Activated T-cell treated with anti-CD3 and anti-CD28 coated beads, Interleukin-2, amount 50 U/mL, for 72 hours (primary cell): ENCODE data around the gene CHST11. TPM values are rescaled to one million over a fixed set of nuclear protein-coding genes. Genes with fewer than 3 reads are reported as not detected.

ENCODE experiments used
- ATAC-seq, 2 donors: fragments of 150-1000 bp; cut with Tn5 transposase; replicated peaks in 1 of 2; 2 replicates each; pipeline ENCODE4 v1.10.0; 2021; ENCODE audit warnings: moderate library complexity in 2 of 2, mild to moderate bottlenecking in 1 of 2
- DNase-seq, 2 donors: peaks; one replicate each; pipeline ENCODE4 v3.0.0; 2021 to 2022; ENCODE audit warnings: mixed read lengths in 1 of 2
- H3K27ac Mint-ChIP-seq: one replicate; pipeline ENCODE4 v1.8.0; 2022; ENCODE audit warnings: mild to moderate bottlenecking, moderate library complexity, mixed read lengths
- H3K27me3 Mint-ChIP-seq: one replicate; pipeline ENCODE4 v1.8.0; 2022; ENCODE audit warnings: low read depth, mixed read lengths
- H3K36me3 Mint-ChIP-seq, 2 donors: one replicate each; pipeline ENCODE4 v1.8.0; 2022; ENCODE audit warnings: mixed read lengths in 2 of 2, mild to moderate bottlenecking in 1 of 2; ENCODE audit not compliant: insufficient read depth in 2 of 2
- H3K4me1 Mint-ChIP-seq: one replicate; pipeline ENCODE4 v1.8.0; 2022; ENCODE audit warnings: low read depth, mixed read lengths
- H3K4me3 Mint-ChIP-seq, 2 donors: one replicate each; pipeline ENCODE4 v1.8.0; 2022; ENCODE audit warnings: mild to moderate bottlenecking in 2 of 2, mixed read lengths in 2 of 2, moderate library complexity in 2 of 2
- H3K9me3 Mint-ChIP-seq, 2 donors: one replicate each; pipeline ENCODE4 v1.8.0; 2022; ENCODE audit warnings: mixed read lengths in 2 of 2
- total RNA-seq, 2 donors: library from RNA; stranded (reverse); gene quantifications; one replicate each; pipeline ENCODE4 v1.2.3, GENCODE V29; 2022

Gene CHST11
- total RNA-seq, 2 donors from 2014 or later, result 47.2 to 57.7 TPM

DNA sequence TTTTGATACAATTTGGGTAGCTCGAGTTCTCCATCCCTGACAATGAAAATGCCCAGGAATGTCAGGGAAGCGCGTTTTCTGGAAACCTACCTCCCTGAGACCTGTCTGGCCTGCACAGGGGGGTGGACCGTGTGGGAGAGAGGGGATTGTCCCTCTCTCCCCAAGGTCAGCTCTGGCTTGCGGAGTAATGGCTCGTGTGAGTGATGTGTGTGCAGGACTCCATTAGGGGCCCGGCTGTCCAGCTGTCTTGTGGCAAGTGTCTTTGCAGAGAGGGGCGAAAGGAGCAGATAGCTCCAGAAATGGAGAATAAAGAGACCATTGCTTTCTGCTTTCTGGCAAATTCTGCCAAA is 215.3 kb downstream of the CHST11 start:
- H3K4me1 Mint-ChIP-seq, result peaks cover 55% of the 10 kb centered on the region
- DNase-seq (no peak), ATAC-seq (peak in 1 of 2 donors; percentile 0)
- H3K36me3 Mint-ChIP-seq, result no peaks in the 10 kb centered on the region
- peak overlapping the region; percentile 94 for H3K27ac Mint-ChIP-seq
- no peaks in the 10 kb centered on the region for H3K27me3 Mint-ChIP-seq
- no peaks in the 10 kb centered on the region for H3K9me3 Mint-ChIP-seq
- H3K4me3 Mint-ChIP-seq, result peak overlapping the region; percentile 68 to 81

DNA sequence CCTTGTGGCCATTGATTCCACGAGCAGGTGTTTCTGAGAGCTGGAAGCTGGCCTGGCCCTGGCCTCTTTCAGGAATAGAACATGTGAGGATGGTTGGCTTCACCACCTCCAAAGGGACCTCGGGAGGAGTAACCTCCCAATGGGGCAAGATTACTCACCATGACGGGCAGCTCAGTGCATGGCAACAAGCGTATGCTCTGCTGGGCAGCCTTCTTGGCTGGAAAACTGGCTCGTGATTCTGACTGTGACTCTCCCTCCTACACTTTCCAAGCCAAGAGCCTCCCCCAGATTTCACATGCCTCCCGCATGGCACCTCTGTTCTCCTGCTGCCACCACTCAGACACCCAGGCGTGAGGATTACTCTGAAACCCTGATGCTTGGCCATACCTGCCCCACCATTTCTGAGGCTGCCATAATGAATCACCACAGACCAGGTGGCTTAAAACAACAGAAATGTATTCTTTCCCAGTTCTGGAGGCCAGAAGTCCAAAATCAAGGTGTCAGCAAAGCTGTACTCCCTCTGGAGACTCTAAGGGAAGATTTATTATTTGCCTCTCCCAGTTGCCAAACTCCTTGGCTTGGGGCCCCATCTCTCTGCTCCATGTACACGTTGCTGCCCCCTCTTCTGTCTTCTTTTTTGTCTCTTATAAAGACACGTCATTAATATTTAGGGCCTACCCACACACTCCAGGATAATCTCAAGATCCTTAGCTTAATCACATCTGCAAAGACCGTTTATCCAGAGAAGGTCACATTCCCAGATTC is 215.9 kb downstream of the CHST11 start:
- H3K36me3 Mint-ChIP-seq, result no peaks in the 10 kb centered on the region
- H3K4me3 Mint-ChIP-seq, result peak overlapping the region in 1 of 2 donors; percentile 57
- H3K27me3 Mint-ChIP-seq, result no peaks in the 10 kb centered on the region
- H3K4me1 Mint-ChIP-seq, result peaks cover 55% of the 10 kb centered on the region
- no peak for ATAC-seq
- peak overlapping the region; percentile 83 for H3K27ac Mint-ChIP-seq
- H3K9me3 Mint-ChIP-seq, result no peaks in the 10 kb centered on the region
- DNase-seq, result no peak

DNA sequence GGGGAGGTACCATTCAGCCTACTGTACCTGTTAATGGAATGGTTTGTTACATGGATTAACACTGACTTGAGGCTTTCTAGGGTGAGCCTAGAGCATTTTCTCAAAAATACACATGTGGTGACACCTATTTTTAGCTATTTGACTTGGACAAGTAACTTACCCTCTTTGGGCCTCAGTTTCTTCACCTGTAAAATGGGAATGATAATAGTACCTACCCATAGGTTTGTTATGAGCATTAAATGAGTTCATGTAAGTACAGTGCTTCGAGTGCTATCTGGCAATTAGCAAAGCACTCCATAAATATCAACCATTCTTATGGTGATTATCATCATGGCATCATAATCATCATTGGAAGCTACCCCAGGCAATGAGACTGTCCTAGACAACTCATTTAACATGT is 216.5 kb downstream of the CHST11 start:
- Mint-ChIP-seq H3K4me3 (no peak overlapping the region), H3K27me3 (no peaks in the 10 kb centered on the region), H3K9me3 (no peaks in the 10 kb centered on the region), H3K27ac (peak overlapping the region; percentile 83), H3K36me3 (no peaks in the 10 kb centered on the region), H3K4me1 (peaks cover 55% of the 10 kb centered on the region)
- DNase-seq (no peak), ATAC-seq (no peak)

DNA sequence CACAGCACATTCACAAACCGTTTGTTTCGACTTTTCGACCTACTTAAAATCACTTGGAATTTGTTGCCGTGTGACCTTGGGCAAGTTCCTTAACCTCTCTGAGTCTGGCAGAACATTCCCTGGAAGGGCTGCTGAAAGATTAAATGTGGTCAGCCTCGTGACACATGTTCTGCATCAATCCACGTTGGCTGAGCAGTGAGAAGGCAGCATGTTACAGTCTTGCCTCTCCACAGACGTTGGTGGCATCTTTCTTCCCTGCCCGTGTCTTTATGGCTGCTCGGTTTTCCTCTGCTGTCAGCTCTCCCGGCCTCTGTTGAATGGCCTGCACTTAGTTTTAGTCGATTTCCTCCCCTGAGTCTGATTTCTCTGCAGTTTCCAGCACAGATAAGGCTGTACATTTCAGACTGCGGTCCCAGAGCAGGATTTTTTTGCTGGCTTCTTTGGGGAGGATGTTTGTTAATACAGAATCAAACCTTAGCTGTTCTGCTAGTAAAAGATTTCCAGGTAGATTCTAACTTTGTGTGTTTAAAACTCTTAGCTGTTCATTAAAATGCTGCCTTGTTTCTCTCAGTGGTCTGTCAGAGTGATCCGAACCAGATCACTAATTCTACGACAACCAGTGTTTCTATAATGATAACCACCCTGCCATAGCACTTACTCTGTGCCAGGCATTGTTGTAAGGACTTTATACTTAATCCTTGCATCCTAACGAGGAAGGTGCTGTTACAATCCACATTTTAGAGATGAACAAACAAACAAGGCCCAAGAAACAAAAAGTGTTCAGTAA is 217.1 kb downstream of the CHST11 start:
- Mint-ChIP-seq H3K36me3 (no peaks in the 10 kb centered on the region), H3K4me3 (no peak overlapping the region), H3K9me3 (no peaks in the 10 kb centered on the region), H3K4me1 (peaks cover 54% of the 10 kb centered on the region), H3K27ac (peak overlapping the region; percentile 72), H3K27me3 (no peaks in the 10 kb centered on the region)
- DNase-seq (no peak), ATAC-seq (no peak)

DNA sequence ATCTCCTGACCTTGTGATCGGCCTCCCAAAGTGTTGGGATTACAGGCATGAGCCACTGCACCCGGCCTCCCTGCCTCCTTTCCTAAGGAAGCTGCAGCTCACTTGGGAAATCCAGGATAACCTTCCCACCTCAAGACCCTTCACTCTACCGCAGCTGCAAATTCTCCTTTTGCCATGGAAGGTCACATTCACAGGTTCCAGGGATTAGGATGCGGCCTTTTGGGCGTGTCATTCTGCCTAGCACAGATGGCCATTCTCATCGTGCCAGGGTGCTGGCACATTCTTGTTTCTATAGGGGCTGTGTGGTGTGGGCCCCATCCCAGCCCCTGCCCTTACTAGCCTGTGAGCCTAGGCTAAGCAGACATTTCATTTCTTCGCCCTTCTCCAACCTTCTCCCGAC is 219.9 kb downstream of the CHST11 start:
- Mint-ChIP-seq H3K4me1 (peaks cover 54% of the 10 kb centered on the region), H3K27ac (no peak overlapping the region)
- ATAC-seq, result no peak

DNA sequence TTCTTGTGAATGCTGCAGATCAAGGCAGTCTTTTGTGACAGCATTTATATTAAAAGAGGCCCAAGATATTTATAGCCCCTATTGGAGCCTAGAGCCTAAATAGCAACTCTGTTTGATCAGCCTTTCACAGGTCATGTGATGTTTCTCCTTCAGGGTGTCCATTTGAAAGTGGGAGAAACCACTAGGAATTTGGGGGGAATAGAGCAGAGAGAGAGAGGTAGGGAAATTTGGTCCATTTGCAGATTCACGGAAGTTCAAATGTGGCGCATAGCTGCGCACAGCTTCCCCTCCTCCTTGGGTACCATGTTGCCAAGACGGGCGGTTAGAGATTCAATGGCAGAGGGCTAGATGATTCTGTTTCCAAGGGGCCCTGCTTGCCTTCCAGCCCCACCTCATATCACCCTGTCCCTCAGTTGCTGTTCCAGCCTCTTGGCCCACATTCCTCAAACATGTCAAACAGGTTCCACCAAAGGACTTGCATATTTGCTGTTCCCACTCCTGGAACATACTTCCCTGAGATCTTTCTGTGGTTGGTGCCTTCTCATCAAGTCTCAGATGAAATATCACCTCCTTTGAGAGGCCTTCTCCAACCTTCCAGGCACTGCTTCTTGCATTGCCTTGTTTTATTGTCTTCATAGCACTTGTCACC is 220.8 kb downstream of the CHST11 start:
- peaks cover 54% of the 10 kb centered on the region for H3K4me1 Mint-ChIP-seq
- H3K27me3 Mint-ChIP-seq, result no peaks in the 10 kb centered on the region
- H3K36me3 Mint-ChIP-seq, result peaks cover 0 to 1% of the 10 kb centered on the region in 2 donors
- no peaks in the 10 kb centered on the region for H3K9me3 Mint-ChIP-seq
- peak overlapping the region; percentile 62 for H3K27ac Mint-ChIP-seq
- no peak for ATAC-seq
- DNase-seq, result no peak
- H3K4me3 Mint-ChIP-seq, result no peak overlapping the region

More for the DNA sequence above, 219.9 kb downstream of the CHST11 start:
- Mint-ChIP-seq H3K27me3 (no peaks in the 10 kb centered on the region), H3K36me3 (peaks cover 0 to 1% of the 10 kb centered on the region in 2 donors), H3K9me3 (no peaks in the 10 kb centered on the region), H3K4me3 (no peak overlapping the region)
- DNase-seq, result no peak

DNA sequence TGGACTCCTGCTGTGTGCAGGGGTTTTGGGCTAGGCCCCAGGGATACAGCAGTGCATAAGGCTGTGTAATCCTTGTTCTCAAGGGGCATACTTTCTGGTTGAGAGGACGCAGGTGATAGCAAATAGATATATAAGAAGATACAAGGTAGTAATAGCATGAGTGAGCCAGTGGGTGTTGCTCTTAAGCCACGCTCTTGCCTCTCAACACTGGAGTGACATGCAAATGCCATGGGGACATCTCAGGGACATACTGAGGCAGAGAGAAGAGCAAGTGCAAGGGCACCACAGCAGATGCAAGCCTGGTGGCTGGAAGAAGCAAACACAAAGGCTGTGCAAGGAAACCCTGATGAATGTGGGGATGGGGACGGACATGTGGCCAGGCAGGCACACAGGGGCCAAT is 223.3 kb downstream of the CHST11 start:
- H3K27ac Mint-ChIP-seq, result peak overlapping the region; percentile 47
- peak; percentile 44 to 49 for DNase-seq
- peaks cover 1 to 5% of the 10 kb centered on the region in 2 donors for H3K36me3 Mint-ChIP-seq
- H3K4me1 Mint-ChIP-seq, result peaks cover 57% of the 10 kb centered on the region
- peak overlapping the region; percentile 41 to 54 for H3K4me3 Mint-ChIP-seq
- H3K27me3 Mint-ChIP-seq, result no peaks in the 10 kb centered on the region
- peak; percentile 49 to 59 for ATAC-seq
- H3K9me3 Mint-ChIP-seq, result peaks cover 2 to 4% of the 10 kb centered on the region in 2 donors

DNA sequence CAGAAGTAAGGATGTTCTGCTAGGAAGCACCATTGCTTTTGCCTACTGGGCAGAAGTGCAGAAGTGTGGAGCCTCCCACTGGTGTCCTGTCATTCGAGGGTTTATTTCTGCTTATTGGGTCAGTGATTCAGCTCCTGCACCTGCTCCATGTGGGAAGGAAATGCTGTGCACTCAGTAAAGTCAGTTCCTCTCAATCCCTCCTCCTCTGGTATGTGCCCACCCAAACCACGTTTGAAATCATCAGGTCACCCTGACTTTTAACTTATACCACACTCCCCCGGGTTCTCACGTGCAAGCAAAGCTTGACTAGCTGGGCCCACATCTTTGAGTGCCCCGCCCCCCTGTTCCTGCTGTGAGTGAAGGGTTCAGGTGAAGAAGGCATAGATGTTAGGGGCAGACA is 223.7 kb downstream of the CHST11 start:
- no peaks in the 10 kb centered on the region for H3K27me3 Mint-ChIP-seq
- DNase-seq, result peak; percentile 47 to 53

DNA sequence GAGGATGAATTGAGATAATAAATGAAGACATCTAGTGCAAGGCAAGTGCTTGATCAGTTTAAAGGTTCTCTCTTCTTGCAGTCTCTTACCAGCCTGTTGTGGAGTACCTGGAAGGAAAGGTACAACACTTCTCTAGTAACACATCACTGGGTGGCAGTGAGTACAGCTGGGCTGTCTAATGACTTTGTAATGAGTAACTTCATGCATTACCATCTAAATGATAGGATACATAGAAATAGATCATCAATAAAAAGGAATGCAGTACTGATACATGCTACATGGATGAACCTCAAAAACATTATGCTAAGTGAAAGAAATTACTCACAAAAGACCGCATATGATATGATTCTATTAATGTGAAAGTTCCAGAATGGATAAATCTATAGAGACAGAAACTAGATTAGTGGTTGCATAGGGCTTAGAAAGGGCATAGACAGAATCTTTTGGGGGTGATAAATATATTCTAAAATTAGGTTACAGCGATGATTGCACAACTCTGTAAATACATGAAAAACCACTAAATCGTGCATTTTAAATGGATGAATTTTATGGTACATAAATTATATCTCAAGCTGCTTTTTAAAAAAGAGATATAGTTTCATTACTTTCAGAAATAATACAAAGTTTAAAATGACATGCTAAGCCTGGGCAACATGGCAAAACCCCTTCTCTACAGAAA is 224.4 kb downstream of the CHST11 start:
- no peaks in the 10 kb centered on the region for H3K27me3 Mint-ChIP-seq
- peaks cover 68% of the 10 kb centered on the region for H3K4me1 Mint-ChIP-seq
- peaks cover 2 to 4% of the 10 kb centered on the region in 2 donors for H3K9me3 Mint-ChIP-seq
- no peak for DNase-seq
- H3K27ac Mint-ChIP-seq, result peak overlapping the region; percentile 83
- peak; percentile 43 to 46 for ATAC-seq
- peaks cover 1 to 5% of the 10 kb centered on the region in 2 donors for H3K36me3 Mint-ChIP-seq
- peak overlapping the region; percentile 42 to 53 for H3K4me3 Mint-ChIP-seq

More for the DNA sequence above, 223.7 kb downstream of the CHST11 start:
- ATAC-seq, result peak; percentile 8 to 23
- peaks cover 1 to 5% of the 10 kb centered on the region in 2 donors for H3K36me3 Mint-ChIP-seq
- H3K4me1 Mint-ChIP-seq, result peaks cover 61% of the 10 kb centered on the region
- H3K9me3 Mint-ChIP-seq, result peaks cover 2 to 4% of the 10 kb centered on the region in 2 donors
- H3K4me3 Mint-ChIP-seq, result peak overlapping the region; percentile 42 to 54
- peak overlapping the region; percentile 83 for H3K27ac Mint-ChIP-seq

DNA sequence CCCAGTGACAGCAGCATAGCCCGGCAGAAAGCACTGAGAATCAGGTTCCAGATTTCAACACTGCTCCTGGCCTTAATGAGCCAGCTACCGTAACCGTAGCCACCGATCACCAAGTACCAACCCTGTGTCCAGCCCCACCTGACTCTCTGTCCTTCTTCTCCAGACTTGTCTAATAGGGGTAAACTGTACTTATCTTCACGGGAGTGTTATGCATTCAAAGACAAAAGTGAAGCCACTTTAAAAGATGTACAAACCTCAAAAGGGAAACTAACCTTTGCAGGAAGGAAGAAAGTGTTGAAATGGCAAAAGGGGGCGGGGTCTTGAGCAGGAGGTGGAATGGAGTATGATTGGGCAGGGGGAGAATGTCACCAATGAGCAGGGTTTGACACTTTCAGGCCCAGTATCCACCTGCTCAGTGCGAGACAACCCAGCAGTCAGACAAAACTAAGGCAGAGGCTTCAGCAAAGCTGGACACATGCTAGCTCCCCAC is 226.1 kb downstream of the CHST11 start:
- peak overlapping the region; percentile 78 to 81 for H3K4me3 Mint-ChIP-seq
- DNase-seq (peak; percentile 84 to 86), ATAC-seq (peak; percentile 72 to 77)
- H3K9me3 Mint-ChIP-seq, result peaks cover 2 to 4% of the 10 kb centered on the region in 2 donors
- H3K27ac Mint-ChIP-seq, result peak overlapping the region; percentile 60
- no peaks in the 10 kb centered on the region for H3K27me3 Mint-ChIP-seq
- peaks cover 85% of the 10 kb centered on the region for H3K4me1 Mint-ChIP-seq
- H3K36me3 Mint-ChIP-seq, result peaks cover 1 to 11% of the 10 kb centered on the region in 2 donors

DNA sequence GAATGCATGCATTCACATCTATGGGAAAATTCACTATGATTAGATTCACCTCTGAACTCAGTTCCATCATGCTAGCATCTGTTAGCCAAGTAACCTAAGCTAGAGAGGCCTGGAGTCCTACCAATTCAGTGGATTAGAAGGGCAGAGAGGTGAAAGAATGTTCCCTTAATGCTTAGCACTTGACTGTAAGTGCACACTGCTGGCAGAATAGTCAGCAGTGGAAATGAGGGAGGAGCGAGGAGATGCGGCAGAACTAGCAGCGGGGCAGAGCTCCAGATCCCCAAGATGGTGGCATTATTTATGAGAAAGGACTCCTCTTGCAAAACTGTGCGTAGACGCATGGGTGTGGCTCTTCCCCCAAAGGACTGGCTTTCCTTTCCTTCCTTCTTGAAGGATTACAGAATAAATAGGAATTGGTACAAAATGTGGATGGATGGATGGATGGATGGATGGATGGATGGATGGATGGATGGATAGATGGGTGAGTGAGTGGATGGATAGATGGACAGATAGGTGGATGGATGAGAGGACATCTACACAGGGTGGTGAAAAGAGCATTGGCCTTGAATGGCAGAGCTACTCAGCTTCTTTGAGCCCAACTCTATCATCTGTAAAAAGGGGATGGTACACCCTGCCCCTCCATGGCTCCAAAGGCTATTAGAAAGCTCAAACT is 227.2 kb downstream of the CHST11 start:
- peak overlapping the region; percentile 31 to 78 for H3K4me3 Mint-ChIP-seq
- H3K27ac Mint-ChIP-seq, result peak overlapping the region; percentile 32
- H3K9me3 Mint-ChIP-seq, result peaks cover 2 to 4% of the 10 kb centered on the region in 2 donors
- DNase-seq (no peak), ATAC-seq (no peak)
- H3K27me3 Mint-ChIP-seq, result no peaks in the 10 kb centered on the region
- peaks cover 96% of the 10 kb centered on the region for H3K4me1 Mint-ChIP-seq
- peaks cover 3 to 11% of the 10 kb centered on the region in 2 donors for H3K36me3 Mint-ChIP-seq

DNA sequence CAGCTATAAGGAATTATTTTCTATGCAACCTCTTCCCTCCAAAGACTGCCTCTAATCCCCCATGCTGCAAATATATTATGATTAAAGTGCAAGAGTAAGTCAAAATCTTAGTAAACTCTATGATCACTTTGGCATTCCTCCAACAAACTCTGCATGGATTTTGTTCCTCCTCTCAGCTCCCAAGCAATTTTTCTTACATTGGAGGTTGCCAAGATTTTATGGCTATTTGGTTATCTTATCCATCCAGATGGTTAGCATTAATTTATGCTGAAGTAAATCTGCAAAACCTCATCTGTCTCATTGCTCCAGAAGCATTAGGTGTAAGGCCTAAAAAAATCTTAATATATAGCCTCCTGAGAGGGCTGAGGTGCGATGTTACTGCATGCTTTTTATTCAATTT is 228.1 kb downstream of the CHST11 start:
- Mint-ChIP-seq H3K27ac (no peak overlapping the region), H3K9me3 (peaks cover 2 to 4% of the 10 kb centered on the region in 2 donors), H3K4me3 (no peak overlapping the region), H3K4me1 (peaks cover 96% of the 10 kb centered on the region), H3K27me3 (no peaks in the 10 kb centered on the region), H3K36me3 (peaks cover 3 to 11% of the 10 kb centered on the region in 2 donors)
- DNase-seq (no peak), ATAC-seq (no peak)
